Femur (tissue), 1 donor: Measurements from ENCODE around the gene SOD1.

Source experiments
- DNase-seq: peaks from one replicate; pipeline ENCODE4 v3.0.0-alpha.2; 2017

Gene SOD1

GRCh38 chr21:31686272-31686915 lies 26.9 kb downstream of the SOD1 start:
- DNase-seq, result no peak

GRCh38 chr21:31687108-31687507 lies 27.6 kb downstream of the SOD1 start:
- DNase-seq, result no peak

GRCh38 chr21:31688603-31689368 lies 29.3 kb downstream of the SOD1 start:
- no peak for DNase-seq

- no peak for DNase-seq
Measured at GRCh38 chr21:31693222-31693621, 33.7 kb downstream of the SOD1 start.

GRCh38 chr21:31696424-31696823 lies 36.9 kb downstream of the SOD1 start:
- DNase-seq, result no peak

GRCh38 chr21:31698461-31698860 lies 39.0 kb downstream of the SOD1 start:
- no peak for DNase-seq

- DNase-seq, result no peak
Measured at GRCh38 chr21:31700040-31700439, 40.5 kb downstream of the SOD1 start.

GRCh38 chr21:31706562-31706961 lies 47.1 kb downstream of the SOD1 start:
- no peak for DNase-seq

GRCh38 chr21:31707499-31707898 lies 48.0 kb downstream of the SOD1 start:
- no peak for DNase-seq

GRCh38 chr21:31708541-31708940 lies 49.0 kb downstream of the SOD1 start:
- no peak for DNase-seq

GRCh38 chr21:31710586-31710985 lies 51.1 kb downstream of the SOD1 start:
- DNase-seq, result no peak

GRCh38 chr21:31711326-31711725 lies 51.8 kb downstream of the SOD1 start:
- no peak for DNase-seq

GRCh38 chr21:31711745-31712285 lies 52.3 kb downstream of the SOD1 start:
- DNase-seq, result no peak

- DNase-seq, result no peak
Measured at GRCh38 chr21:31713115-31713514, 53.6 kb downstream of the SOD1 start.

GRCh38 chr21:31713973-31714740 lies 54.7 kb downstream of the SOD1 start:
- DNase-seq, result no peak

- DNase-seq, result no peak
Measured at GRCh38 chr21:31714741-31715365, 55.4 kb downstream of the SOD1 start.

- DNase-seq, result no peak
Measured at GRCh38 chr21:31716106-31716505, 56.6 kb downstream of the SOD1 start.
